ENCODE results near the gene SRL. TPM values are rescaled to one million over a fixed set of nuclear protein-coding genes. Genes with fewer than 3 reads are reported as not detected.

Gene SRL
- polyA plus RNA-seq, 3 donors = not detected

DNA sequence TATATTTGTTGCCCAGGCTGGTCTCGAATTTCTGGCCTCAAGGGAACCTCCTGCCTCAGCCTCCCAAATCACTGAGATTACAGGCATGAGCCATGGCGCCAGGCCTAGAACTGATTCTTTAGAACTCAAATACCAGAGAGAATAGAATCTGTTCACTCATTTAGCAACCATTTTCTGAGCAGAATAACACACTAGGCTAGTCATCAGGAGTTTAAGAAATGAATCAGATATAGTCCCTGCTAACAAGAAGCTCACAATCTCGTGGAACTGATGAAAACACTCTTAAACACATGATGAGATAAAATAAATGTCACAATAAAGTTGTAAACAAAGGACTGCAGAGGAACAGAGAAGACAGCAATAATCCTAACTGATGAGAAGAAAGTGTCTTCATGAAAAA is 69.8 kb downstream of the SRL start:
- H3K79me2 ChIP-seq (ENCODE audit: insufficient read depth, low read length) = no peaks in the 10 kb centered on the region
- no peaks in the 10 kb centered on the region for H3K36me3 Mint-ChIP-seq
- peak overlapping the region in 1 of 2 donors; percentile 8 for H3K4me3 Mint-ChIP-seq
- no peak overlapping the region for H3K27ac ChIP-seq (ENCODE audit: low read depth in 1 of 2, low read length in 2 of 2)
- no peak overlapping the region for H3K4me2 ChIP-seq (replicated peaks; ENCODE audit: extremely low read depth, low read length, poor library complexity, severe bottlenecking)
- TF ChIP-seq, protein P1, sequence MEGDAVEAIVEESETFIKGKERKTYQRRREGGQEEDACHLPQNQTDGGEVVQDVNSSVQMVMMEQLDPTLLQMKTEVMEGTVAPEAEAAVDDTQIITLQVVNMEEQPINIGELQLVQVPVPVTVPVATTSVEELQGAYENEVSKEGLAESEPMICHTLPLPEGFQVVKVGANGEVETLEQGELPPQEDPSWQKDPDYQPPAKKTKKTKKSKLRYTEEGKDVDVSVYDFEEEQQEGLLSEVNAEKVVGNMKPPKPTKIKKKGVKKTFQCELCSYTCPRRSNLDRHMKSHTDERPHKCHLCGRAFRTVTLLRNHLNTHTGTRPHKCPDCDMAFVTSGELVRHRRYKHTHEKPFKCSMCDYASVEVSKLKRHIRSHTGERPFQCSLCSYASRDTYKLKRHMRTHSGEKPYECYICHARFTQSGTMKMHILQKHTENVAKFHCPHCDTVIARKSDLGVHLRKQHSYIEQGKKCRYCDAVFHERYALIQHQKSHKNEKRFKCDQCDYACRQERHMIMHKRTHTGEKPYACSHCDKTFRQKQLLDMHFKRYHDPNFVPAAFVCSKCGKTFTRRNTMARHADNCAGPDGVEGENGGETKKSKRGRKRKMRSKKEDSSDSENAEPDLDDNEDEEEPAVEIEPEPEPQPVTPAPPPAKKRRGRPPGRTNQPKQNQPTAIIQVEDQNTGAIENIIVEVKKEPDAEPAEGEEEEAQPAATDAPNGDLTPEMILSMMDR (IDR thresholded peaks at IDR 0.05) = no peak
- no peaks in the 10 kb centered on the region for H3K36me3 ChIP-seq (replicated peaks in 1 of 2; ENCODE audit: control insufficient read depth in 1 of 2, insufficient read depth in 2 of 2, low read length in 2 of 2)
- no peaks in the 10 kb centered on the region for H3K9me3 ChIP-seq (replicated peaks in 1 of 2; ENCODE audit: control insufficient read depth in 1 of 2, insufficient read depth in 1 of 2, low read length in 2 of 2)
- no CpG with 5 or more reads among the region's 3 CpGs for WGBS (ENCODE audit: insufficient coverage)
- no peak overlapping the region for H3K27ac Mint-ChIP-seq
- no peak for DNase-seq
- no peak overlapping the region for H3K9ac ChIP-seq (ENCODE audit: insufficient read depth, low read length, poor library complexity, severe bottlenecking)
- H3K27me3 Mint-ChIP-seq (ENCODE audit: low read depth in 3 of 3) = peaks cover 9 to 29% (median 21%) of the 10 kb centered on the region in 3 donors
- peaks cover 14% of the 10 kb centered on the region for H3K4me1 Mint-ChIP-seq
- H3K4me3 ChIP-seq (replicated peaks in 1 of 3; ENCODE audit: low read depth in 2 of 3, low read length in 3 of 3) = no peak overlapping the region
- peaks cover 7 to 11% of the 10 kb centered on the region in 2 donors for H3K4me1 ChIP-seq (ENCODE audit: control insufficient read depth in 1 of 2, insufficient read depth in 2 of 2, low read length in 2 of 2)
- no peaks in the 10 kb centered on the region for H3K27me3 ChIP-seq (ENCODE audit: control insufficient read depth in 2 of 2, insufficient read depth in 2 of 2, low read length in 2 of 2)
- H4K20me1 ChIP-seq (ENCODE audit: insufficient read depth, low read length) = no peaks in the 10 kb centered on the region
- intact Hi-C loops (cut with micrococcal nuclease) = no loop called here
- no peak overlapping the region for H2AFZ ChIP-seq (ENCODE audit: insufficient read depth, low read depth, low read length, poor library complexity, severe bottlenecking)
- H3K9me3 Mint-ChIP-seq = peaks cover 0 to 2% (median 0%) of the 10 kb centered on the region in 7 donors

DNA sequence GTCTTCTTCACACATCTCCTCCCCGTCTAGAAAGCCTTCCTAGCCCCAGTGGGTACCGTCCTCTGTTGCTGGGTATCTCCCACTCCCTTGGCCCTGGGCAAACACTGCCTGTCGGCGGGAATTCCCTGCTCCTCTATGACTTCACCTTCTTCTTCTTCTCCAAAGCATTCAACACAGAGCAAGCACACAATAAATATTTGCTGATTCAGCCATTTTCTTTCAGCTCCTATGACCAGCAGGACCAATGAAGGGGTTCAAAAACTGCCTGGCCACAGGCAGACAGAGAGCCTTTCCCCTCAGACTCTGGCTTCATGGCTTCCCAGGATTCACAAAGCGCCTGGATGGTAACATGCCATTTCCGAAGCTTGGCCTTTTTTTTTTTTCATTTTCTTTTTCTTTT is 72.5 kb downstream of the SRL start:
- TF ChIP-seq, protein P1 (IDR thresholded peaks at IDR 0.05) = no peak
- 99% methylated on average over 6 of the region's 6 CpGs for WGBS (ENCODE audit: insufficient coverage)
- peaks cover 7 to 11% of the 10 kb centered on the region in 2 donors for H3K4me1 ChIP-seq (ENCODE audit: control insufficient read depth in 1 of 2, insufficient read depth in 2 of 2, low read length in 2 of 2)
- H3K36me3 Mint-ChIP-seq = no peaks in the 10 kb centered on the region
- H3K36me3 ChIP-seq (replicated peaks in 1 of 2; ENCODE audit: control insufficient read depth in 1 of 2, insufficient read depth in 2 of 2, low read length in 2 of 2) = no peaks in the 10 kb centered on the region
- no peak overlapping the region for H2AFZ ChIP-seq (ENCODE audit: insufficient read depth, low read depth, low read length, poor library complexity, severe bottlenecking)
- H3K27me3 ChIP-seq (ENCODE audit: control insufficient read depth in 2 of 2, insufficient read depth in 2 of 2, low read length in 2 of 2) = no peaks in the 10 kb centered on the region
- H3K27me3 Mint-ChIP-seq (ENCODE audit: low read depth in 3 of 3) = peaks cover 5 to 12% (median 7%) of the 10 kb centered on the region in 3 donors
- peak overlapping the region in 1 of 7 donors; percentile 3 for H3K27ac Mint-ChIP-seq
- no peak overlapping the region for H3K4me3 ChIP-seq (replicated peaks in 1 of 3; ENCODE audit: low read depth in 2 of 3, low read length in 3 of 3)
- no peak overlapping the region for H3K9ac ChIP-seq (ENCODE audit: insufficient read depth, low read length, poor library complexity, severe bottlenecking)
- DNase-seq = no peak
- no peak overlapping the region for H3K4me2 ChIP-seq (replicated peaks; ENCODE audit: extremely low read depth, low read length, poor library complexity, severe bottlenecking)
- no peaks in the 10 kb centered on the region for H4K20me1 ChIP-seq (ENCODE audit: insufficient read depth, low read length)
- intact Hi-C loops (cut with micrococcal nuclease) = no loop called here
- peaks cover 0 to 1% (median 0%) of the 10 kb centered on the region in 7 donors for H3K9me3 Mint-ChIP-seq
- no peaks in the 10 kb centered on the region for H3K79me2 ChIP-seq (ENCODE audit: insufficient read depth, low read length)
- peaks cover 14% of the 10 kb centered on the region for H3K4me1 Mint-ChIP-seq
- H3K4me3 Mint-ChIP-seq = peak overlapping the region in 1 of 2 donors; percentile 35
- no peak overlapping the region for H3K27ac ChIP-seq (ENCODE audit: low read depth in 1 of 2, low read length in 2 of 2)
- H3K9me3 ChIP-seq (replicated peaks in 1 of 2; ENCODE audit: control insufficient read depth in 1 of 2, insufficient read depth in 1 of 2, low read length in 2 of 2) = no peaks in the 10 kb centered on the region
